MCF 10A (cell line): ENCODE results near the gene ACOT11. TPM values are rescaled to one million over a fixed set of nuclear protein-coding genes. Genes with fewer than 3 reads are reported as not detected.

Experiments
- Bru-seq: library from RNA; stranded (reverse); fragments of 400-500 nt; gene quantifications from one replicate; lab custom pipeline; 2021; lab: Mats Ljungman, UMichigan
- BruChase-seq, 2 experiments: library from RNA; stranded (reverse); fragments of 400-500 nt; gene quantifications; one replicate each; lab custom pipeline; 2021; lab: Mats Ljungman, UMichigan
- BruUV-seq: library from RNA; stranded (reverse); fragments of 400-500 nt; replicated peaks from 2 replicates; lab custom pipeline; 2021; lab: Mats Ljungman, UMichigan
- CTCF ChIA-PET: fragments of 300-600 bp; sonication (Branson Sonifier 250); formaldehyde crosslinking; extraction: SDS; loops from one replicate; lab custom pipeline; 2021; ENCODE audit warnings: antibody characterized with exemption, inconsistent platforms; lab: Yijun Ruan, JAX
- POLR2A ChIA-PET: fragments of 300-600, 350-650 bp; sonication (Branson Sonifier 250); formaldehyde crosslinking; extraction: SDS; loops from one replicate; lab custom pipeline; 2020; ENCODE audit warnings: antibody characterized with exemption, inconsistent platforms; lab: Yijun Ruan, JAX
- DNase-seq: peaks from one replicate; pipeline ENCODE4 v3.0.0-alpha.2; 2018; ENCODE audit not compliant: unreplicated experiment
- H3K27ac Mint-ChIP-seq: one replicate; pipeline ENCODE4 v1.8.0; 2022; ENCODE audit warnings: mild to moderate bottlenecking, low read depth, mixed read lengths; ENCODE audit not compliant: unreplicated experiment
- H3K27me3 Mint-ChIP-seq: one replicate; pipeline ENCODE4 v1.8.0; 2022; ENCODE audit warnings: mixed read lengths; ENCODE audit not compliant: insufficient read depth, unreplicated experiment
- H3K36me3 Mint-ChIP-seq: one replicate; pipeline ENCODE4 v1.8.0; 2022; ENCODE audit warnings: mild to moderate bottlenecking, moderate library complexity, mixed read lengths; ENCODE audit not compliant: insufficient read depth, unreplicated experiment
- H3K4me1 Mint-ChIP-seq: one replicate; pipeline ENCODE4 v1.8.0; 2022; ENCODE audit warnings: mixed read lengths; ENCODE audit not compliant: insufficient read depth, unreplicated experiment
- H3K4me3 Mint-ChIP-seq: one replicate; pipeline ENCODE4 v1.8.0; 2022; ENCODE audit warnings: mild to moderate bottlenecking, moderate library complexity, mixed read lengths; ENCODE audit not compliant: unreplicated experiment
- H3K9me3 Mint-ChIP-seq: one replicate; pipeline ENCODE4 v1.8.0; 2022; ENCODE audit warnings: mixed read lengths; ENCODE audit not compliant: unreplicated experiment
- CTCF ChIP-seq: fragments of 200-600 bp; IDR thresholded peaks from one replicate; pipeline ENCODE4 v1.8.0; 2022; ENCODE audit warnings: antibody characterized with exemption, mild to moderate bottlenecking; ENCODE audit not compliant: unreplicated experiment
- intact Hi-C: fragments of 100-400 bp; cut with micrococcal nuclease; formaldehyde crosslinking; loops from 2 replicates; pipeline ENCODE4 v1.14.1; 2022
- long read RNA-seq: library from polyadenylated mRNA; stranded (forward); transcript quantifications from one replicate; pipeline ENCODE4 v2.0.0, GENCODE V29; 2022
- total RNA-seq: library from RNA; stranded (reverse); gene quantifications from 2 replicates; pipeline ENCODE4 v1.2.3, GENCODE V29; 2022

Gene ACOT11
- total RNA-seq: 4.5 and 5.3 TPM in 2 replicates
- percentile 37 among the genes with signal in this experiment for Bru-seq, nascent RNA
- percentile 40 among the genes with signal in this experiment for BruChase-seq, experiment 1, labeled RNA remaining after a 6-hour chase
- percentile 42 among the genes with signal in this experiment for BruChase-seq, experiment 2, labeled RNA remaining after a 2-hour chase
- long read RNA-seq, partial matches to known transcripts: 1 of 18 reads
- long read RNA-seq, other reads (novel, unspliced or antisense): 17 of 18 reads

DNA sequence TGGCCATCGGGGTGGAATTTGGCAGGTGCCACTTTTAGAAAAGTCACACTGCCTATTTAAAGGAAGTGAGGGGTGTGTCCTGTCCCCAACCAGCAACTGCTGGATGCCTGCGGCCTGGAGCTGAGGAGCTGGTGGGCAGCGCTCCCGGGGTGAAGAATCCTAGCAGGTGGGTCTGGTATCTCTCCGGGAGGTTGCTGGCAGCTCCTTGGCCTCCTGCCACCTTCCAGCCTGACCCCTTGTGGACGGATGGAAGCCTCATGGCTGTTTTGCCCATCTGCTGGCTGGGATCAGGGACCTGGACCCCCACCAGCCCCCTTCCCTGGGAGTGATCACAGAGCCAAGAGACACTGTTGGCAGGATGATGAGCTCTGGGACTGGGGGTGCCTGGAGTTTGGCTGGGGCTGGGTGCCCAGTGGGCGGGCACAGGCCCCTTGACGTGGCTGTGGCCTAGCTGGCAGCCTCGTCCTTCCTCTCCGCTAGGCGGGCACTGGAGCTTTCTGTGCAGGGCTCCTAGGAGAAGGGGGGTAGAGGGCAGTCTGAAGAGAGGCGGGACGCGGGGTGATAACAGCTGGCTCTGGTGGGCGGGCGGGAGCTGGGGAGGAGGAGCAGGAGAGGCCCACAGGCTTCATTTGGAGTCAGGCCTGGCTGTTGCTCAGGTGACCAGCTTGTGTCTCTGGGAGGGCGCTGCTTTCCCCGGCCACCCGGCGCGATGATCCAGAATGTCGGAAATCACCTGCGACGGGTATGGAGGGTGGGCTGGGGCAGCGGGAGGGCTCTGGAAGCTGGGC is at the start of gene ACOT11:
Gene ACOT11 (plus strand): TSS at position 628 of the 788 bp plus-strand sequence. CDS start 82 bp downstream, at position 710.
- no peaks in the 10 kb centered on the region for H3K9me3 Mint-ChIP-seq
- H3K36me3 Mint-ChIP-seq: no peaks in the 10 kb centered on the region
- H3K4me1 Mint-ChIP-seq: peaks cover 22% of the 10 kb centered on the region
- no peak within 1 kb of the TSS for H3K27ac Mint-ChIP-seq
- no peaks in the 10 kb centered on the region for H3K27me3 Mint-ChIP-seq
- CTCF ChIA-PET: interaction anchor here (0.7 to 2.6 kb wide), 4 partner anchors 9 to 254 kb away, joined by 3 to 11 read pairs (median 4); partner anchors contain the start of gene TTC22
- intact Hi-C loops: no loop called here
- POLR2A ChIA-PET: interaction anchor here (0.9 kb wide), 1 partner anchor 140 kb away, joined by 3 read pairs; no protein-coding TSS in a partner anchor
- peak; percentile 22 for DNase-seq
- H3K4me3 Mint-ChIP-seq: no peak within 1 kb of the TSS
- no peak for TF ChIP-seq CTCF
- BruUV-seq: no TSS peak

DNA sequence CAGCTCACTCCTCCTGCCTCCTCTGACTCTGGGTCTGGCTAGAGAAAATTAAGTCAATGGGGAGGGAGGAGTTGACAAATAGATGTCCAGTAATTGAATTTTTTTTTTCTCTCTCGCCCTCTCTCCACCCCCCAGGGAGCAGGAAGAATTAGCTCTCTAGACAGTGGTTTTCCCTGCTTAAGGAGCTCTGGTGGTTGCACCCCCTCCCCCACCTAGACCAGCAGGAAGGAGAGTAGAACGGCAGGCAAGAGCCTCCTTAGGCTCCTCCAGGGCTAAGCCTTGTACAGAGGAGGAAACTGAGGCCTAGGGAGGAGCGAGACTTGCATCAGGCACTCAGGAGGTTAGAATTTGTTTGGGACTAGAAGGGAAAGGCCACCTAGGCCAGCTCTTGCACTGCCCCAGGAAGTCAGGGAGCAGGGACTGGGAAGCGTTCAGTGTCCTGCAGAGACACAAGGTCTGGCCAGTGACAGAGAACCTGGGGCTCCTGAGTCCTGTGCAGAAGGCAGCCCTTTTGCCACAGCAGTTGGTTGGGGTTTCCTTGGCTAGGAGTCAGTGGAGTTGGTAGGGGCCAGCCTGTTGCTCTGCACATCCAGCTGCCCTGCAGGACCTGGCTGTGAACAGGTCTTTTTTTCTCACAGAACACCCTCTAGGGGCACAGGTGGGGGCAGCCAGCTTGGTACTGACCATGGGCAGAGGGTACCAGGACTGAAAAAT is 49.5 kb upstream of the ACOT11 start:
- Mint-ChIP-seq H3K27me3 (no peaks in the 10 kb centered on the region), H3K9me3 (no peaks in the 10 kb centered on the region), H3K4me1 (no peaks in the 10 kb centered on the region), H3K27ac (no peak overlapping the region), H3K4me3 (peak overlapping the region; percentile 59), H3K36me3 (no peaks in the 10 kb centered on the region)
- no peak for TF ChIP-seq CTCF
- BruUV-seq: no TSS peak
- intact Hi-C loops: no loop called here
- ChIA-PET CTCF (interaction anchor here (0.7 to 2.5 kb wide), 8 partner anchors 9 to 408 kb away, joined by 3 to 13 read pairs (median 4); partner anchors contain the start of gene TTC22), POLR2A (interaction anchor here (2.1 kb wide), 1 partner anchor 9 kb away, joined by 12 read pairs; no protein-coding TSS in a partner anchor)
- no peak for DNase-seq

- POLR2A ChIA-PET: interaction anchor here (2.1 kb wide), 1 partner anchor 10 kb away, joined by 12 read pairs; no protein-coding TSS in a partner anchor
- no peak overlapping the region for H3K27ac Mint-ChIP-seq
- CTCF ChIA-PET: interaction anchor here (0.8 to 2.5 kb wide), 8 partner anchors 10 to 301 kb away, joined by 3 to 13 read pairs (median 4); partner anchors contain the start of gene TTC22
- DNase-seq: peak; percentile 16
- peak overlapping the region; percentile 59 for H3K4me3 Mint-ChIP-seq
- no peaks in the 10 kb centered on the region for H3K36me3 Mint-ChIP-seq
- BruUV-seq: no TSS peak
- H3K27me3 Mint-ChIP-seq: no peaks in the 10 kb centered on the region
- H3K9me3 Mint-ChIP-seq: no peaks in the 10 kb centered on the region
- no peaks in the 10 kb centered on the region for H3K4me1 Mint-ChIP-seq
- no peak for TF ChIP-seq CTCF
- intact Hi-C loops: no loop called here
Measured at GRCh38 chr1:54499097-54499359, 49.0 kb upstream of the ACOT11 start.
